K562 (cell line): ENCODE results near the gene SRP54. TPM values are rescaled to one million over a fixed set of nuclear protein-coding genes. Genes with fewer than 3 reads are reported as not detected.
A peak's percentile ranks its signal among the peaks of the same experiment; 100 is the strongest.

Experiments used
- ATAC-seq: fragments of 200-7000 bp; cut with Tn5 transposase; 3 replicates; pipeline ENCODE4 v1.9.1; 2020; ENCODE audit warnings: moderate library complexity
- BruUV-seq: library from RNA; stranded (reverse); fragments of 400-500 nt; replicated peaks from 2 replicates; lab custom pipeline; 2021; lab: Mats Ljungman, UMichigan
- CTCF ChIA-PET: fragments of 300-600 bp; formaldehyde crosslinking; extraction: SDS; loops from one replicate; lab custom pipeline; 2021; ENCODE audit warnings: low intra/inter-chr PET ratio; lab: Yijun Ruan, JAX
- POLR2A ChIA-PET: fragments of 300-600, 350-650 bp; sonication (Branson Sonifier 250); formaldehyde crosslinking; extraction: SDS; loops from one replicate; lab custom pipeline; 2021; ENCODE audit warnings: antibody characterized with exemption, inconsistent platforms; lab: Yijun Ruan, JAX
- DNase-seq, 4 experiments: peaks; one replicate each; pipeline versions ENCODE4 v3.0.0 to v3.0.0-alpha.2; 2011 to 2018; ENCODE audit warnings: low spot score in 3 of 4, mixed read lengths in 3 of 4; ENCODE audit errors: extremely low read depth in 1 of 4
- FAIRE-seq: peaks from 2 replicates; lab custom pipeline; 2011; peaks lifted over from hg19 to GRCh38; lab: Jason Lieb, UNC
- H2AFZ ChIP-seq: 2 replicates; pipeline ENCODE4 v1.6.0; 2011; ENCODE audit warnings: low read depth, low read length, control low read depth, inconsistent platforms
- H3K27ac ChIP-seq: fragments of 200-600 bp; 3 replicates; pipeline ENCODE4 v1.8.0; 2011; ENCODE audit warnings: low read depth, mild to moderate bottlenecking, control low read depth, inconsistent platforms, low read length, moderate library complexity, mixed read lengths; ENCODE audit errors: extremely low read depth
- H3K27me3 ChIP-seq, 2 experiments: fragments of 300-600 bp in 1 of 2; 2 replicates in 1 of 2; 3 replicates in 1 of 2; pipeline versions ENCODE4 v1.6.0 to v1.8.0; 2011; ENCODE audit warnings: inconsistent platforms in 2 of 2, low read length in 2 of 2, mild to moderate bottlenecking in 1 of 2, mixed read lengths in 1 of 2, moderate library complexity in 1 of 2; ENCODE audit not compliant: control insufficient read depth in 2 of 2, insufficient read depth in 2 of 2
- H3K36me3 ChIP-seq: fragments of 300-600 bp; 3 replicates; pipeline ENCODE4 v1.8.0; 2011; ENCODE audit warnings: mild to moderate bottlenecking, low read length, inconsistent platforms; ENCODE audit not compliant: control insufficient read depth, insufficient read depth
- H3K4me1 ChIP-seq, 2 experiments: fragments of 200-600 bp in 1 of 2; replicated peaks in 1 of 2; 2 replicates in 1 of 2; 3 replicates in 1 of 2; pipeline versions ENCODE4 v1.5.1 to v1.8.0; 2011; ENCODE audit warnings: inconsistent platforms in 2 of 2, low read length in 2 of 2, mild to moderate bottlenecking in 1 of 2, mixed read lengths in 1 of 2, moderate library complexity in 1 of 2; ENCODE audit not compliant: control insufficient read depth in 2 of 2, insufficient read depth in 2 of 2
- H3K4me2 ChIP-seq: 2 replicates; pipeline ENCODE4 v1.6.1; 2011; ENCODE audit warnings: low read length, control low read depth, inconsistent platforms, mixed read lengths; ENCODE audit not compliant: insufficient read depth
- H3K4me3 ChIP-seq: fragments of 200-600 bp; sonication (generic), shearing (Covaris generic); 2 replicates; pipeline ENCODE4 v1.5.1; 2016; ENCODE audit warnings: control low read depth, inconsistent platforms
- H3K79me2 ChIP-seq: fragments of 200-600 bp; 3 replicates; pipeline ENCODE4 v1.8.0; 2011; ENCODE audit warnings: low read length, inconsistent platforms; ENCODE audit not compliant: control insufficient read depth, insufficient read depth
- H3K9ac ChIP-seq, 2 experiments: 2 replicates each; pipeline versions ENCODE4 v1.6.0 to v1.6.1; 2011; ENCODE audit warnings: low read depth in 2 of 2, low read length in 2 of 2, control low read depth in 1 of 2, inconsistent platforms in 1 of 2, mild to moderate bottlenecking in 1 of 2, mixed read lengths in 1 of 2; ENCODE audit not compliant: insufficient read depth in 1 of 2
- H3K9me1 ChIP-seq: one replicate; pipeline ENCODE4 v1.6.0; 2011; ENCODE audit warnings: inconsistent platforms, mild to moderate bottlenecking, low read length, moderate library complexity; ENCODE audit not compliant: control insufficient read depth, insufficient read depth
- H3K9me3 ChIP-seq: replicated peaks from 2 replicates; pipeline ENCODE4 v1.5.1; 2011; ENCODE audit warnings: low read depth, low read length, inconsistent platforms; ENCODE audit not compliant: control insufficient read depth, insufficient read depth
- H4K20me1 ChIP-seq: replicated peaks from 2 replicates; pipeline ENCODE4 v1.6.1; 2011; ENCODE audit warnings: low read length, inconsistent platforms, mixed read lengths; ENCODE audit not compliant: control insufficient read depth, insufficient read depth
- ATF3 ChIP-seq, 2 experiments: fragments of 450-650 bp in 1 of 2; sonication (generic) in 1 of 2; formaldehyde crosslinking in 1 of 2; IDR thresholded peaks in 1 of 2; conservative IDR thresholded peaks in 1 of 2; 2 replicates each; pipeline versions ENCODE4 v1.6.1 to v1.8.1; 2016 to 2023; ENCODE audit warnings: mild to moderate bottlenecking in 2 of 2, moderate library complexity in 2 of 2, inconsistent platforms in 1 of 2, missing genetic modification reagents in 1 of 2
- CHD1 ChIP-seq: fragments of 200-600 bp; sonication (generic); IDR thresholded peaks from one replicate; pipeline ENCODE4 v1.6.1; 2012; ENCODE audit warnings: mild to moderate bottlenecking, moderate library complexity, low read length, inconsistent platforms
- GABPA ChIP-seq: fragments of 200-800 bp; sonication (Bioruptor generic); conservative IDR thresholded peaks from 2 replicates; pipeline ENCODE4 v1.6.1; 2016; ENCODE audit warnings: low read depth, missing genetic modification characterization, missing compliant biosample characterization
- MTA3 ChIP-seq: fragments of 450-650 bp; formaldehyde crosslinking; IDR thresholded peaks from 2 replicates; pipeline ENCODE4 v1.6.1; 2017; ENCODE audit warnings: mild to moderate bottlenecking, borderline replicate concordance
- RB1 ChIP-seq: fragments of 450-650 bp; IDR thresholded peaks from 2 replicates; pipeline ENCODE4 v1.6.1; 2017; ENCODE audit warnings: low read depth, mild to moderate bottlenecking
- TAF9B ChIP-seq: fragments of 450-650 bp; IDR thresholded peaks from 2 replicates; pipeline ENCODE4 v1.6.1; 2018; ENCODE audit warnings: mild to moderate bottlenecking; ENCODE audit not compliant: partially characterized antibody
- VEZF1 ChIP-seq: fragments of 200-800 bp; sonication (Bioruptor generic); IDR thresholded peaks from 2 replicates; pipeline ENCODE4 v1.6.1; 2017; ENCODE audit warnings: missing genetic modification characterization, missing compliant biosample characterization
- ZBTB1 ChIP-seq: sonication (generic); formaldehyde crosslinking; IDR thresholded peaks from 2 replicates; pipeline ENCODE4 v1.8.1; 2023; ENCODE audit warnings: missing genetic modification reagents, low read depth, mild to moderate bottlenecking, borderline replicate concordance
- ZEB2 ChIP-seq: fragments of 450-650 bp; IDR thresholded peaks from 2 replicates; pipeline ENCODE4 v1.6.1; 2016
- whole genome bisulfite sequencing: fragments of 100-300 bp; shearing (Covaris generic); methylation state at CpG from one replicate; pipeline ENCODE4 v1.1.6; 2016; ENCODE audit warnings: low coverage, mixed read lengths; ENCODE audit not compliant: insufficient coverage; ENCODE audit errors: missing lambda C conversion rate; 5-methylcytosine and 5-hydroxymethylcytosine counted together
- in situ Hi-C: fragments of 300-500 bp; cut with MboI; formaldehyde crosslinking; loops from 4 replicates; pipeline ENCODE4 v1.15.0; 2018; ENCODE audit warnings: inconsistent platforms, mixed read lengths
- intact Hi-C: fragments of 100-400 bp; cut with micrococcal nuclease; formaldehyde crosslinking; loops from 2 replicates; pipeline ENCODE4 v1.14.2; 2022
- polyA plus RNA-seq, 8 experiments: library from polyadenylated mRNA; depleted of rRNA in 4 of 8; stranded (reverse) in 5 of 8; unstranded in 3 of 8; fragments of >200 nt; fragmentation: Nextera tagmentation in 2 of 8; fragmentation: Illumina TruSeq in 1 of 8; extraction: Ambion mirVana in 2 of 8; extraction: Trizol in 1 of 8; gene quantifications; 2 replicates each; pipeline versions ENCODE4 v1.2.1 to v1.2.3, GENCODE V29; 2011 to 2014; ENCODE audit warnings: inconsistent platforms in 1 of 8, missing spikeins in 1 of 8
- total RNA-seq, 7 experiments: library from RNA; depleted of rRNA in 6 of 7; stranded (reverse); fragments of >200 nt in 6 of 7; fragmentation: Illumina TruSeq in 2 of 7; extraction: Trizol in 2 of 7; gene quantifications; 2 replicates each; pipeline versions ENCODE4 v1.2.1 to v1.2.3, GENCODE V29; 2011 to 2021; ENCODE audit warnings: low replicate concordance in 1 of 7
- TF ChIP-seq, protein P1 (sequence below): conservative IDR thresholded peaks from 2 replicates; pipeline ENCODE4 v1.6.1; 2011; ENCODE audit warnings: low read depth, mild to moderate bottlenecking, low read length; ENCODE audit not compliant: control insufficient read depth
- TF ChIP-seq, protein P2 (sequence below): sonication (generic); formaldehyde crosslinking; IDR thresholded peaks from 2 replicates; pipeline ENCODE4 v1.9.0; 2022; ENCODE audit warnings: mild to moderate bottlenecking, missing genetic modification reagents
- TF ChIP-seq, protein P3 (sequence below): sonication (generic); formaldehyde crosslinking; IDR thresholded peaks from 2 replicates; pipeline ENCODE4 v1.8.1; 2023; ENCODE audit warnings: mild to moderate bottlenecking, missing genetic modification reagents

Gene SRP54
- total and polyA plus RNA-seq, 9 of the 15 experiments (the other 6 are each of a cell fraction or from before 2014, with no cell fraction given) = 28.6 to 69.8 (median 51.7) TPM

DNA sequence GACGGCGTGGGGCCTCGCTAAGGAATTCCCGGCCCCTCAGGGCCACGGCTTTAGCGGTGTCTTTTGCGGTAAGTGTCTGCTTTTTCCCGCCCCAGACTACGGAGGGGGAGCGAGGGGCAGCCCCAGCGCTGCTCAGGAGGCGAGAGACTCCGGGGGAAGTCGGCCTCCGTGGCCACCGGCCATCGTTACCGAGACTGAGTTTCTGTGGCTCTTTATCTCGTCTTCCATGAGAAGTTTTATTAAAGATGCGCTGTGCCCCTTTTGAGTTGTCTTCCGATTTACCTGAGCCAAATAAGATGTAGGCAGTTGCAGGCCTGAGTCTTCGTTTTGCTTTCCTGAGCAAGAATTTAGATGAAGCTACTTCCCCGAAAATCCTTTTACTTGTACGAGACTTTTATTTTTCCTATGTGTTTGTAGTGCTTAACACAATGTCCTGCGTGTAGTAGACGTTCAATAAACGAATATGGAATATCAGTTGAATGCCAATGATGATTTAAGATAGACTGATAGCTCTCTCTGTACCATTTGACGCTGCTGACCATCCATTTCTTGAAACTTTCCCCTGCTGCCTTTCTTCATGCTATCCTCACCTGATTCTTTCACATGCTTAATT lies 462 bp downstream of the SRP54 start:
- no peak for FAIRE-seq
- Histone ChIP-seq H3K27ac (peak overlapping the region; percentile 97), H3K36me3 (no peaks in the 10 kb centered on the region), H3K4me1 (peaks cover 4 to 6% of the 10 kb centered on the region in 2 experiments; a peak in 4 of 5 replicates), H3K9me1 (no peaks in the 10 kb centered on the region), H3K9ac (peak overlapping the region; percentile 88 to 97), H4K20me1 (no peaks in the 10 kb centered on the region), H2AFZ (peak overlapping the region; percentile 98), H3K4me3 (peak overlapping the region; percentile 59), H3K79me2 (peaks cover 86% of the 10 kb centered on the region), H3K9me3 (no peaks in the 10 kb centered on the region), H3K27me3 (no peaks in the 10 kb centered on the region), H3K4me2 (peak overlapping the region; percentile 91)
- 2% methylated on average over 18 of the region's 28 CpGs for WGBS
- ChIA-PET CTCF (no interaction called here), POLR2A (interaction anchor here (0.6 to 1.4 kb wide), 10 partner anchors 9 to 767 kb away, joined by 3 to 7 read pairs (median 3); no protein-coding TSS in a partner anchor)
- no peak for DNase-seq
- TSS peak; percentile 71 for BruUV-seq
- ATAC-seq = peak; percentile 57
- in situ Hi-C loops (no loop called here), intact Hi-C loops (loop anchor here (2.0 to 10.0 kb wide), 3 partner anchors 108 to 432 kb away; partner anchors contain the start of genes BAZ1A, PPP2R3C and PRORP)
- TF ChIP-seq RB1 = peak; percentile 34; the same call in 1 of the 2 replicates
- no peak for TF ChIP-seq ATF3 (IDR thresholded peaks at IDR 0.05)
- TF ChIP-seq ATF3 (CRISPR knock-in tag; conservative IDR thresholded peaks at IDR 0.05) = 0 out of 2 replicates have a peak, but pooled peaks have one; percentile 5
- TF ChIP-seq MTA3 = 0 out of 2 replicates have a peak, but pooled peaks have one; percentile 20
- TF ChIP-seq, protein P1, sequence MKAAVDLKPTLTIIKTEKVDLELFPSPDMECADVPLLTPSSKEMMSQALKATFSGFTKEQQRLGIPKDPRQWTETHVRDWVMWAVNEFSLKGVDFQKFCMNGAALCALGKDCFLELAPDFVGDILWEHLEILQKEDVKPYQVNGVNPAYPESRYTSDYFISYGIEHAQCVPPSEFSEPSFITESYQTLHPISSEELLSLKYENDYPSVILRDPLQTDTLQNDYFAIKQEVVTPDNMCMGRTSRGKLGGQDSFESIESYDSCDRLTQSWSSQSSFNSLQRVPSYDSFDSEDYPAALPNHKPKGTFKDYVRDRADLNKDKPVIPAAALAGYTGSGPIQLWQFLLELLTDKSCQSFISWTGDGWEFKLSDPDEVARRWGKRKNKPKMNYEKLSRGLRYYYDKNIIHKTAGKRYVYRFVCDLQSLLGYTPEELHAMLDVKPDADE = 0 out of 2 replicates have a peak, but pooled peaks have one; percentile 21
- no peak for TF ChIP-seq TAF9B
- 0 out of 2 replicates have a peak, but pooled peaks have one; percentile 28 for TF ChIP-seq VEZF1 (CRISPR knock-in tag)
- TF ChIP-seq, protein P2, sequence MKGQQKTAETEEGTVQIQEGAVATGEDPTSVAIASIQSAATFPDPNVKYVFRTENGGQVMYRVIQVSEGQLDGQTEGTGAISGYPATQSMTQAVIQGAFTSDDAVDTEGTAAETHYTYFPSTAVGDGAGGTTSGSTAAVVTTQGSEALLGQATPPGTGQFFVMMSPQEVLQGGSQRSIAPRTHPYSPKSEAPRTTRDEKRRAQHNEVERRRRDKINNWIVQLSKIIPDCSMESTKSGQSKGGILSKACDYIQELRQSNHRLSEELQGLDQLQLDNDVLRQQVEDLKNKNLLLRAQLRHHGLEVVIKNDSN = no peak
- TF ChIP-seq, protein P3, sequence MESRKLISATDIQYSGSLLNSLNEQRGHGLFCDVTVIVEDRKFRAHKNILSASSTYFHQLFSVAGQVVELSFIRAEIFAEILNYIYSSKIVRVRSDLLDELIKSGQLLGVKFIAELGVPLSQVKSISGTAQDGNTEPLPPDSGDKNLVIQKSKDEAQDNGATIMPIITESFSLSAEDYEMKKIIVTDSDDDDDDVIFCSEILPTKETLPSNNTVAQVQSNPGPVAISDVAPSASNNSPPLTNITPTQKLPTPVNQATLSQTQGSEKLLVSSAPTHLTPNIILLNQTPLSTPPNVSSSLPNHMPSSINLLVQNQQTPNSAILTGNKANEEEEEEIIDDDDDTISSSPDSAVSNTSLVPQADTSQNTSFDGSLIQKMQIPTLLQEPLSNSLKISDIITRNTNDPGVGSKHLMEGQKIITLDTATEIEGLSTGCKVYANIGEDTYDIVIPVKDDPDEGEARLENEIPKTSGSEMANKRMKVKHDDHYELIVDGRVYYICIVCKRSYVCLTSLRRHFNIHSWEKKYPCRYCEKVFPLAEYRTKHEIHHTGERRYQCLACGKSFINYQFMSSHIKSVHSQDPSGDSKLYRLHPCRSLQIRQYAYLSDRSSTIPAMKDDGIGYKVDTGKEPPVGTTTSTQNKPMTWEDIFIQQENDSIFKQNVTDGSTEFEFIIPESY (CRISPR knock-in tag) = no peak
- peak; percentile 25 for TF ChIP-seq CHD1
- TF ChIP-seq ZBTB1 (CRISPR knock-in tag) = peak; percentile 73; the same call in 1 of the 2 replicates
- no peak for TF ChIP-seq ZEB2
- 0 out of 2 replicates have a peak, but pooled peaks have one; percentile 83 for TF ChIP-seq GABPA
